ENCODE results near the gene CKM. TPM values are rescaled to one million over a fixed set of nuclear protein-coding genes. Genes with fewer than 3 reads are reported as not detected.

The CKM gene
- polyA plus RNA-seq, 2 of the 4 experiments (the other 2 are of a cell fraction) = not detected

- CTCF ChIA-PET = no interaction called here
Measured at GRCh38 chr19:45363861-45364459, 41.3 kb upstream of the CKM start.

GRCh38 chr19:45362291-45362690 is 39.6 kb upstream of the CKM start:
- 97% methylated on average over 13 of the region's 16 CpGs for WGBS (ENCODE audit: missing lambda C conversion rate)
- Histone ChIP-seq H3K4me1 (no peaks in the 10 kb centered on the region), H3K9me3 (no peaks in the 10 kb centered on the region), H3K27ac (no peak overlapping the region), H3K4me3 (no peak overlapping the region), H3K4me2 (no peak overlapping the region)
- POLR2A ChIA-PET = no interaction called here
- CTCF ChIA-PET = interaction anchor here (2.3 kb wide), 1 partner anchor 23 kb away, joined by 7 read pairs; no protein-coding TSS in a partner anchor
- DNase-seq (ENCODE audit: low read depth in 1 of 2, low spot score in 1 of 2) = no peak
- no peak for TF ChIP-seq CBX2 (IDR thresholded peaks at IDR 0.05; ENCODE audit: borderline replicate concordance, low read depth)
- TF ChIP-seq USF2 (IDR thresholded peaks at IDR 0.05) = no peak
- TF ChIP-seq, protein P1, sequence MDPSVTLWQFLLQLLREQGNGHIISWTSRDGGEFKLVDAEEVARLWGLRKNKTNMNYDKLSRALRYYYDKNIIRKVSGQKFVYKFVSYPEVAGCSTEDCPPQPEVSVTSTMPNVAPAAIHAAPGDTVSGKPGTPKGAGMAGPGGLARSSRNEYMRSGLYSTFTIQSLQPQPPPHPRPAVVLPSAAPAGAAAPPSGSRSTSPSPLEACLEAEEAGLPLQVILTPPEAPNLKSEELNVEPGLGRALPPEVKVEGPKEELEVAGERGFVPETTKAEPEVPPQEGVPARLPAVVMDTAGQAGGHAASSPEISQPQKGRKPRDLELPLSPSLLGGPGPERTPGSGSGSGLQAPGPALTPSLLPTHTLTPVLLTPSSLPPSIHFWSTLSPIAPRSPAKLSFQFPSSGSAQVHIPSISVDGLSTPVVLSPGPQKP (IDR thresholded peaks at IDR 0.05; ENCODE audit: low read depth, low read length) = no peak
- no peak for TF ChIP-seq ATOH8 (CRISPR knock-in tag; IDR thresholded peaks at IDR 0.05; ENCODE audit: low read depth)
- TF ChIP-seq, protein P2, sequence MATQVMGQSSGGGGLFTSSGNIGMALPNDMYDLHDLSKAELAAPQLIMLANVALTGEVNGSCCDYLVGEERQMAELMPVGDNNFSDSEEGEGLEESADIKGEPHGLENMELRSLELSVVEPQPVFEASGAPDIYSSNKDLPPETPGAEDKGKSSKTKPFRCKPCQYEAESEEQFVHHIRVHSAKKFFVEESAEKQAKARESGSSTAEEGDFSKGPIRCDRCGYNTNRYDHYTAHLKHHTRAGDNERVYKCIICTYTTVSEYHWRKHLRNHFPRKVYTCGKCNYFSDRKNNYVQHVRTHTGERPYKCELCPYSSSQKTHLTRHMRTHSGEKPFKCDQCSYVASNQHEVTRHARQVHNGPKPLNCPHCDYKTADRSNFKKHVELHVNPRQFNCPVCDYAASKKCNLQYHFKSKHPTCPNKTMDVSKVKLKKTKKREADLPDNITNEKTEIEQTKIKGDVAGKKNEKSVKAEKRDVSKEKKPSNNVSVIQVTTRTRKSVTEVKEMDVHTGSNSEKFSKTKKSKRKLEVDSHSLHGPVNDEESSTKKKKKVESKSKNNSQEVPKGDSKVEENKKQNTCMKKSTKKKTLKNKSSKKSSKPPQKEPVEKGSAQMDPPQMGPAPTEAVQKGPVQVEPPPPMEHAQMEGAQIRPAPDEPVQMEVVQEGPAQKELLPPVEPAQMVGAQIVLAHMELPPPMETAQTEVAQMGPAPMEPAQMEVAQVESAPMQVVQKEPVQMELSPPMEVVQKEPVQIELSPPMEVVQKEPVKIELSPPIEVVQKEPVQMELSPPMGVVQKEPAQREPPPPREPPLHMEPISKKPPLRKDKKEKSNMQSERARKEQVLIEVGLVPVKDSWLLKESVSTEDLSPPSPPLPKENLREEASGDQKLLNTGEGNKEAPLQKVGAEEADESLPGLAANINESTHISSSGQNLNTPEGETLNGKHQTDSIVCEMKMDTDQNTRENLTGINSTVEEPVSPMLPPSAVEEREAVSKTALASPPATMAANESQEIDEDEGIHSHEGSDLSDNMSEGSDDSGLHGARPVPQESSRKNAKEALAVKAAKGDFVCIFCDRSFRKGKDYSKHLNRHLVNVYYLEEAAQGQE (IDR thresholded peaks at IDR 0.05) = no peak
- no peak for TF ChIP-seq KDM1A (IDR thresholded peaks at IDR 0.05; ENCODE audit: low read depth)
- TF ChIP-seq EP300 (IDR thresholded peaks at IDR 0.05) = no peak
- no peak for ATAC-seq
- no peak for FAIRE-seq

More at GRCh38 chr19:45363861-45364459, 41.3 kb upstream of the CKM start:
- FAIRE-seq (no peak), ATAC-seq (no peak), DNase-seq (ENCODE audit: low read depth in 1 of 2, low spot score in 1 of 2) (no peak)
- Histone ChIP-seq H3K4me3 (no peak overlapping the region), H3K4me1 (no peaks in the 10 kb centered on the region), H3K4me2 (no peak overlapping the region), H3K27ac (no peak overlapping the region), H3K9me3 (no peaks in the 10 kb centered on the region)
- 100% methylated on average over 1 of the region's 44 CpGs for WGBS (ENCODE audit: missing lambda C conversion rate)
- POLR2A ChIA-PET = no interaction called here
- TF ChIP-seq, protein P3, sequence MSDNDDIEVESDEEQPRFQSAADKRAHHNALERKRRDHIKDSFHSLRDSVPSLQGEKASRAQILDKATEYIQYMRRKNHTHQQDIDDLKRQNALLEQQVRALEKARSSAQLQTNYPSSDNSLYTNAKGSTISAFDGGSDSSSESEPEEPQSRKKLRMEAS (IDR thresholded peaks at IDR 0.05) = no peak
- TF ChIP-seq FOXS1 (CRISPR knock-in tag; IDR thresholded peaks at IDR 0.05) = no peak
- TF ChIP-seq HDAC2 (IDR thresholded peaks at IDR 0.05) = no peak
- TF ChIP-seq ZFP36 (IDR thresholded peaks at IDR 0.05; ENCODE audit: borderline replicate concordance, partially characterized antibody) = no peak
- TF ChIP-seq NPAS2 (CRISPR knock-in tag; IDR thresholded peaks at IDR 0.05; ENCODE audit: borderline replicate concordance) = no peak
- no peak for TF ChIP-seq BHLHE40 (IDR thresholded peaks at IDR 0.05; ENCODE audit: low read depth, low read length)
- TF ChIP-seq JUNB (IDR thresholded peaks at IDR 0.05) = no peak
- TF ChIP-seq FOSB (CRISPR knock-in tag; IDR thresholded peaks at IDR 0.05) = no peak
- TF ChIP-seq USF2 (IDR thresholded peaks at IDR 0.05) = no peak
- TF ChIP-seq, protein P4, sequence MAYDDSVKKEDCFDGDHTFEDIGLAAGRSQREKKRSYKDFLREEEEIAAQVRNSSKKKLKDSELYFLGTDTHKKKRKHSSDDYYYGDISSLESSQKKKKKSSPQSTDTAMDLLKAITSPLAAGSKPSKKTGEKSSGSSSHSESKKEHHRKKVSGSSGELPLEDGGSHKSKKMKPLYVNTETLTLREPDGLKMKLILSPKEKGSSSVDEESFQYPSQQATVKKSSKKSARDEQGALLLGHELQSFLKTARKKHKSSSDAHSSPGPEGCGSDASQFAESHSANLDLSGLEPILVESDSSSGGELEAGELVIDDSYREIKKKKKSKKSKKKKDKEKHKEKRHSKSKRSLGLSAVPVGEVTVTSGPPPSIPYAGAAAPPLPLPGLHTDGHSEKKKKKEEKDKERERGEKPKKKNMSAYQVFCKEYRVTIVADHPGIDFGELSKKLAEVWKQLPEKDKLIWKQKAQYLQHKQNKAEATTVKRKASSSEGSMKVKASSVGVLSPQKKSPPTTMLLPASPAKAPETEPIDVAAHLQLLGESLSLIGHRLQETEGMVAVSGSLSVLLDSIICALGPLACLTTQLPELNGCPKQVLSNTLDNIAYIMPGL (CRISPR knock-in tag; IDR thresholded peaks at IDR 0.05; ENCODE audit: borderline replicate concordance) = no peak
- no peak for TF ChIP-seq SMC3 (IDR thresholded peaks at IDR 0.05)
- TF ChIP-seq CHD2 (IDR thresholded peaks at IDR 0.05; ENCODE audit: low read length, partially characterized antibody) = no peak
